ENCODE measurements around the gene PTPRCAP. TPM values are rescaled to one million over a fixed set of nuclear protein-coding genes. Genes with fewer than 3 reads are reported as not detected.

The PTPRCAP gene
- total RNA-seq, 2 donors from 2014 or later, result 1.9 to 2.8 TPM

GRCh38 chr11:67435031-67435726 is 2.3 kb downstream of the PTPRCAP start:
- no peak overlapping the region for H3K27ac ChIP-seq
- no peaks in the 10 kb centered on the region for H3K27me3 ChIP-seq
- no peak for TF ChIP-seq CTCF (IDR thresholded peaks at IDR 0.05)
- no peaks in the 10 kb centered on the region for H3K9me3 ChIP-seq
- H3K36me3 ChIP-seq, result peaks cover 69% of the 10 kb centered on the region
- peaks cover 0 to 38% of the 10 kb centered on the region in 2 donors for H3K4me1 ChIP-seq
- H3K4me3 ChIP-seq, result no peak overlapping the region
- no peak for DNase-seq (ENCODE audit: low spot score)

GRCh38 chr11:67434395-67434881 is 3.0 kb downstream of the PTPRCAP start:
- H3K4me3 ChIP-seq, result no peak overlapping the region
- TF ChIP-seq CTCF (IDR thresholded peaks at IDR 0.05), result no peak

DNA sequence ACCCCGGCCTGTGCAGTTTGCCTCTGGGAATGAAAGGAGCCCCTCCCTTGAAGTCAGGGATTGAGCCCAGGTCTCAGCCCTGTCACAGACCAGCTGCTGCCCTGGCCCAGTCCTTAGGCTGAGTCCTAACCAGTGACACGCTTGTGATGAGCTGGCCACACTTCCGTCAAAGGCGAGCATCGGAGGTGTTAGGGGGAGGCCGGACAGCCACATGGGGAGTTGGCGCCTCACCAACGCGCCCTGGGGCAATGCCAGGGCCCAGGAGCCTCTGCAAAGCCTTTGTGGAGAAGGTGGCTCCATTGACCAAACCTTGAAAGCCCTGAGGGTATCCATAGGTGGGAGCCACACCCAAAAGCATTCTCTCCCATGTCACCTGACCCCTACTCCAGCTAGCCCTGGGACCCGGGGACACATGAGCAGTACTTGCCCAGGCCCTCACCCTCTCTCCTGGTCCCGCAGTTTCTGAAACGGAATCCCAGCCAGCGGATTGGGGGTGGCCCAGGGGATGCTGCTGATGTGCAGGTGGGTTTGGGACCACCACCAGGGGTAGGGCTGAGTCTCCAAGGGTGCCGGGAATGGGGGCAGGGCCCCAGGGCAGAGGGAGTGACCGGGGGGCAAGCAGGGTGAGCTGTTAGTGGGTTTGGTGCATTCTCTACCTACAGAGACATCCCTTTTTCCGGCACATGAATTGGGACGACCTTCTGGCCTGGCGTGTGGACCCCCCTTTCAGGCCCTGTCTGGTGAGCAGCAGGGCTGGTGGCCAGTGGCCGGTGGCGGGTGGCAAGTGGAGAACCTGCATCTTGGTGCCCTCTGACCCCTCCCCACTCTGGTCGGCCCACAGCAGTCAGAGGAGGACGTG is 3.7 kb downstream of the PTPRCAP start:
- Histone ChIP-seq H3K4me3 (no peak overlapping the region), H3K27me3 (no peaks in the 10 kb centered on the region), H3K27ac (no peak overlapping the region), H3K9me3 (no peaks in the 10 kb centered on the region), H3K4me1 (peaks cover 0 to 38% of the 10 kb centered on the region in 2 donors), H3K36me3 (peaks cover 62% of the 10 kb centered on the region)
- no peak for TF ChIP-seq CTCF (IDR thresholded peaks at IDR 0.05)
- no peak for DNase-seq (ENCODE audit: low spot score)

More at GRCh38 chr11:67434395-67434881, 3.0 kb downstream of the PTPRCAP start:
- Histone ChIP-seq H3K27ac (no peak overlapping the region), H3K4me1 (peaks cover 0 to 38% of the 10 kb centered on the region in 2 donors), H3K27me3 (no peaks in the 10 kb centered on the region), H3K9me3 (no peaks in the 10 kb centered on the region), H3K36me3 (peaks cover 67% of the 10 kb centered on the region)
- DNase-seq (ENCODE audit: low spot score), result no peak

DNA sequence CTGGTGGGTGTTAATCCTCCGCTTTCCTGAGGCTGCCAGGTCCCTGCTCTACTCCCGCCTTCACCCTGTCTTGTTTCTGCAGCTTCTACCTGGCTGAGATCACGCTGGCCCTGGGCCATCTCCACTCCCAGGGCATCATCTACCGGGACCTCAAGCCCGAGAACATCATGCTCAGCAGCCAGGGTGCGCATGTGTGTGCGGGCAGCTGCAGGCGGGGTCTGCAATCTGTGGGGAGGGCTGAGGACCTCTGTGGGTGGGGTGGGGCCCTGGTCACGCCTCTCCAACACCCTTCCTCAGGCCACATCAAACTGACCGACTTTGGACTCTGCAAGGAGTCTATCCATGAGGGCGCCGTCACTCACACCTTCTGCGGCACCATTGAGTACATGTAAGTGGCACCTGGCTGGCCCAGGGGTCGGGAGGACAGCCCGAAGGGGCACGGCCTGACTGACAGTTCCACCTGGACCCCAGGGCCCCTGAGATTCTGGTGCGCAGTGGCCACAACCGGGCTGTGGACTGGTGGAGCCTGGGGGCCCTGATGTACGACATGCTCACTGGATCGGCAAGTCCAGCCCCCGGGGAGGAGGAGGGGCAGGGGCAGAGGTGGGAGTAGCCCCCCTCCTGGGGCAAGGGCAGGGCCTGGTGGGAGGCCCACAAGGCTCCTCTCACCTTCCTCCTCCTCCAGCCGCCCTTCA is 4.7 kb downstream of the PTPRCAP start:
- TF ChIP-seq CTCF (IDR thresholded peaks at IDR 0.05), result no peak
- no peak for DNase-seq (ENCODE audit: low spot score)
- Histone ChIP-seq H3K27me3 (no peaks in the 10 kb centered on the region), H3K27ac (no peak overlapping the region), H3K36me3 (peaks cover 59% of the 10 kb centered on the region), H3K9me3 (no peaks in the 10 kb centered on the region), H3K4me1 (peaks cover 0 to 39% of the 10 kb centered on the region in 2 donors), H3K4me3 (no peak overlapping the region)

DNA sequence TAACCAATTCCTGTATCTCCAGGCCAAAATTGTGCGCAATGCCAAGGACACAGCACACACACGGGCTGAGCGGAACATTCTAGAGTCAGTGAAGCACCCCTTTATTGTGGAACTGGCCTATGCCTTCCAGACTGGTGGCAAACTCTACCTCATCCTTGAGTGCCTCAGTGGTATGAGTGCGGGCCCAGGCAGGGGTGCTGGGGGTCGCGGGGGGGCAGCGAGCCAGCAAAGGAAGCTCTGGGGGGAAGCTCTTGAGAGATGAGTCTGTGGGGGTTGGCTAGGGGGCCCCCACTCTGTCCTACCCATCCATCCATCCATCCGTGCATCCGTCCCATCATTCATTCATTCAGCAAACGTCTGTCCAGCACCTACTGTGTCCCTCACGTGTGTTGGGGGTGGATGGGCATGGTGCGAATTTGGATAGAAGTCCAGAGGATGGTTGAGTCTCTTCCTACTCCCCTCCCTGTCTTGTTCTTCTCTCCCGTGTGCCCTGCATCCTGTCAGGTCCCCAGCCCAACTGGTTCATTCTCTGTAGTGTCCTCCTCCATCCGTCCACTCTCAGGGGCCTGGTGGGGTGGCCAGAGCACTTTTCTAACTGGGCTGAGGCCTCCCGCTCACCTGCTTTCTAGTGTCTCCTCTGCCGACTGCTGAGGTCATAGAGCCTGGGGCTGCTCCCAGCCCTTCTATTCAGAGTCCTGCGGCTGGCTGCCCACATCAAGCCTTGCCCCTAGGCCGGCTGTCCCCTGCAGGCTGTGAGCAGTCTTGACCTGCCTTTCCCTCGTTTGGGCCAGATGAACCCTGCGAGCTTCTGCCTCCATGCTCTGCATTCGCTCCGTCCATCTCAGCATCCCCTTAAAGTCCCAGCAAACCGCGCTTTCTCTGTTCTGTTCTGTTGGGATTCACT is 5.9 kb downstream of the PTPRCAP start:
- Histone ChIP-seq H3K4me1 (peaks cover 0 to 32% of the 10 kb centered on the region in 2 donors), H3K36me3 (peaks cover 52% of the 10 kb centered on the region), H3K4me3 (no peak overlapping the region), H3K27ac (no peak overlapping the region), H3K9me3 (no peaks in the 10 kb centered on the region), H3K27me3 (no peaks in the 10 kb centered on the region)
- TF ChIP-seq CTCF (IDR thresholded peaks at IDR 0.05), result no peak
- DNase-seq (ENCODE audit: low spot score), result no peak
